Activated CD8-positive, alpha-beta T cell treated with anti-CD3 and anti-CD28 coated beads for 36 hours (primary cell): Measurements from ENCODE around the gene TGFBR1. TPM values are rescaled to one million over a fixed set of nuclear protein-coding genes. Genes with fewer than 3 reads are reported as not detected.
A peak's percentile ranks its signal among the peaks of the same experiment; 100 is the strongest.

ENCODE experiments used
- ATAC-seq: fragments of 200-7000 bp; cut with Tn5 transposase; one replicate; pipeline ENCODE4 v1.10.0; 2021; ENCODE audit warnings: mild to moderate bottlenecking, moderate library complexity
- CTCF ChIA-PET: fragments of 350-600 bp; sonication (Branson Sonifier 250); formaldehyde crosslinking; loops from one replicate; lab custom pipeline; 2021; ENCODE audit warnings: antibody characterized with exemption; lab: Charles Lee
- POLR2A ChIA-PET: fragments of 350-600 bp; sonication (Branson Sonifier 250); formaldehyde crosslinking; loops from one replicate; lab custom pipeline; 2021; ENCODE audit warnings: antibody characterized with exemption; lab: Charles Lee
- DNase-seq: peaks from one replicate; pipeline ENCODE4 v3.0.0-alpha.2; 2020
- H3K27ac Mint-ChIP-seq: one replicate; pipeline ENCODE4 v1.8.0; 2021; ENCODE audit warnings: mild to moderate bottlenecking, mixed read lengths
- H3K27me3 Mint-ChIP-seq: one replicate; pipeline ENCODE4 v1.8.0; 2021; ENCODE audit warnings: mixed read lengths
- H3K36me3 Mint-ChIP-seq: one replicate; pipeline ENCODE4 v1.8.0; 2021; ENCODE audit warnings: low read depth, mixed read lengths
- H3K4me1 Mint-ChIP-seq: one replicate; pipeline ENCODE4 v1.8.0; 2021; ENCODE audit warnings: low read depth, mixed read lengths
- H3K4me3 Mint-ChIP-seq: one replicate; pipeline ENCODE4 v1.8.0; 2021; ENCODE audit warnings: mild to moderate bottlenecking, moderate library complexity, mixed read lengths
- H3K9me3 Mint-ChIP-seq: one replicate; pipeline ENCODE4 v1.8.0; 2021; ENCODE audit warnings: mixed read lengths
- intact Hi-C: fragments of 100-400 bp; cut with micrococcal nuclease; formaldehyde crosslinking; loops from one replicate; pipeline ENCODE4 v1.10.0; 2022
- total RNA-seq, 2 experiments: library from RNA; stranded (reverse); gene quantifications; one replicate each; pipeline ENCODE4 v1.2.3, GENCODE V29; 2021
- TF ChIP-seq, protein P1 (sequence below): fragments of 200-600 bp; IDR thresholded peaks from one replicate; pipeline ENCODE4 v1.8.0; 2022; ENCODE audit warnings: antibody characterized with exemption, mild to moderate bottlenecking

The TGFBR1 gene
- total RNA-seq, 2 experiments from 2014 or later, result 34.3 to 36.5 TPM

DNA sequence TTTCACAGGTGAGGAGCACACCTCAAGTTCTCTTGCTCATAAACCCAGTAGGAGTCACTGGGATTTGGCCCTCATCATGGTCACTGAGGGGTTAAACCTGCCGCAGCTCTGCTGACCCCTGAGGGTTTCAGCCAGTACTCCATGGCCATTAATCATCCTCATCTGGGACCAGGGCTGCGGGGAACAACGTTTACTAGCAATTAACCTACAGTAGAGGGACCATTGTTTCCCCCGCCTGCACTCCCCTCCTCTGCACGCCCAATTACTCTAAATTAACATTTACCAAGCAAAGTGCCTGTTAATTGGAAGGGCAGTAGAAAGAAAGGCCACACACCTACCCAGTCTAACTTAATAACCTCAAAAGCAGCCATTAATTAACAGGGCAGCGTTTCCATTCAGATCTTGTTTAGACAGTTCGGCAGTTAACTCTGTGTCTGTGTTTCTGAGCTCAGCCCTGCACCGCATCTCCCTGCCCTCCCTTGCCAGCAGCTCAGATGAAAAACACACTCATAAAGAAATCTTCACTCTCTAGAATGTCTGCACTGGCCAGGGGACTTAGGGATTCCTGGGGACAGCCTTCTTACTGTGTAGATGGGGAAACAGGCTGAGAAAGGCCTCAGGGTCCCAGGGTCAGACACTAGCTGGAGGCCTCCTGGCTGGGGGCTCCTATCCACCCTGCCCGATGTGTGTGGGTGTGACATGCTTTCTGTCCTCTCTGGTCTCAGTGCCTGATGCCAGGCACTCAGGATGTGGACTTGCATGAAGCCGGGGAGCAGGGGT lies 65.3 kb downstream of the TGFBR1 start:
- POLR2A ChIA-PET, result no interaction called here
- intact Hi-C loops, result no loop called here

DNA sequence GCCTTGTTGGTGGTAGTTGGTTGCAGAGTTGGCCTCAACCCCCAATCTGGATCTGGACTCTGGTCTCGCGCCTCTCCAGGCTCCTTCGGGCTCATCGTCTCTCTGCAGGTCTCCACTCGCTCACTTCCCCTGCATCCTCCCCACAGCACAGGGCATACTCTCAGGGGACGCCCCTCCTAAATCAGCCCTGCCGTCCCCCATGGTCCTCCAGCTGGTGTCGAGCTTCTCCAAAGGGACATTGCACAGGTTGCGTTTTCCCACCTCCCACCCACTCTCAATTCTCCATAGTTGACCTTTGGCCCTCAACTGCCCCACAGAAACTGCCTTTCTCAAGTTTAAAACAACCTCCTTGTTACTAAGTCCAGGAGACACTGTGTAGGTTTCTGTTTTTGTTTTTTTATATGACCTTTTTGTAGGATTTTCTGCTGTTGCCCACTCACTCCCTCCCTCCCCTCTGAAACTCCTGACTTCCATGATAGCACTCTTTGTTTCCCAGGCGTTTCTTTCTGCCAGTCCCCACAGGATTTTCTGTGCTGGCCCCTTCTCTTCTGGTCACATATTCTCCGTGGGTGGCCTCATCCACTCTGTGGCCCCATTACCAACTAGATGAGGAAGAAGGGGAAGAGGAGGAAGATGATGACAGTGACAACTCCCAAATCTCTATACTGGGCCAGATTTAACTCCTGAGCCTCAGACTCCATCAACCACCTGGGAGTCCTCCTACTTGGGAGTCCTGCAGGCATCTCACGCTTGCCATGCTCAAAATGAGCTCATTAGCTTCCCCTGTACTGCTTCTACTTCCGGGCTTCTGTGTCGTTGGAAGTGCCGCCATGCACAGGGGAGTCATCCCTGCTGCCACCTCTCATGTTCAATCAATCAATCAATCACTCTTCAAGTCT lies 66.6 kb downstream of the TGFBR1 start:
- Mint-ChIP-seq H3K4me3 (no peak overlapping the region), H3K4me1 (peaks cover 37% of the 10 kb centered on the region), H3K36me3 (no peaks in the 10 kb centered on the region), H3K9me3 (no peaks in the 10 kb centered on the region), H3K27me3 (no peaks in the 10 kb centered on the region), H3K27ac (no peak overlapping the region)
- ChIA-PET CTCF (interaction anchor here (0.8 to 5.4 kb wide), 6 partner anchors 8 to 95 kb away, joined by 3 to 40 read pairs (median 4); no protein-coding TSS in a partner anchor), POLR2A (interaction anchor here (2.5 kb wide), 1 partner anchor 11 kb away, joined by 10 read pairs; no protein-coding TSS in a partner anchor)
- TF ChIP-seq, protein P1, sequence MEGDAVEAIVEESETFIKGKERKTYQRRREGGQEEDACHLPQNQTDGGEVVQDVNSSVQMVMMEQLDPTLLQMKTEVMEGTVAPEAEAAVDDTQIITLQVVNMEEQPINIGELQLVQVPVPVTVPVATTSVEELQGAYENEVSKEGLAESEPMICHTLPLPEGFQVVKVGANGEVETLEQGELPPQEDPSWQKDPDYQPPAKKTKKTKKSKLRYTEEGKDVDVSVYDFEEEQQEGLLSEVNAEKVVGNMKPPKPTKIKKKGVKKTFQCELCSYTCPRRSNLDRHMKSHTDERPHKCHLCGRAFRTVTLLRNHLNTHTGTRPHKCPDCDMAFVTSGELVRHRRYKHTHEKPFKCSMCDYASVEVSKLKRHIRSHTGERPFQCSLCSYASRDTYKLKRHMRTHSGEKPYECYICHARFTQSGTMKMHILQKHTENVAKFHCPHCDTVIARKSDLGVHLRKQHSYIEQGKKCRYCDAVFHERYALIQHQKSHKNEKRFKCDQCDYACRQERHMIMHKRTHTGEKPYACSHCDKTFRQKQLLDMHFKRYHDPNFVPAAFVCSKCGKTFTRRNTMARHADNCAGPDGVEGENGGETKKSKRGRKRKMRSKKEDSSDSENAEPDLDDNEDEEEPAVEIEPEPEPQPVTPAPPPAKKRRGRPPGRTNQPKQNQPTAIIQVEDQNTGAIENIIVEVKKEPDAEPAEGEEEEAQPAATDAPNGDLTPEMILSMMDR, result no peak
- no peak for ATAC-seq
- intact Hi-C loops, result no loop called here
- no peak for DNase-seq

More for the DNA sequence above, 65.3 kb downstream of the TGFBR1 start:
- Mint-ChIP-seq H3K27ac (no peak overlapping the region), H3K36me3 (no peaks in the 10 kb centered on the region), H3K4me1 (peaks cover 46% of the 10 kb centered on the region), H3K9me3 (no peaks in the 10 kb centered on the region), H3K4me3 (no peak overlapping the region), H3K27me3 (no peaks in the 10 kb centered on the region)
- DNase-seq (no peak), ATAC-seq (no peak)
- TF ChIP-seq, protein P1, result no peak
- CTCF ChIA-PET, result no interaction called here

DNA sequence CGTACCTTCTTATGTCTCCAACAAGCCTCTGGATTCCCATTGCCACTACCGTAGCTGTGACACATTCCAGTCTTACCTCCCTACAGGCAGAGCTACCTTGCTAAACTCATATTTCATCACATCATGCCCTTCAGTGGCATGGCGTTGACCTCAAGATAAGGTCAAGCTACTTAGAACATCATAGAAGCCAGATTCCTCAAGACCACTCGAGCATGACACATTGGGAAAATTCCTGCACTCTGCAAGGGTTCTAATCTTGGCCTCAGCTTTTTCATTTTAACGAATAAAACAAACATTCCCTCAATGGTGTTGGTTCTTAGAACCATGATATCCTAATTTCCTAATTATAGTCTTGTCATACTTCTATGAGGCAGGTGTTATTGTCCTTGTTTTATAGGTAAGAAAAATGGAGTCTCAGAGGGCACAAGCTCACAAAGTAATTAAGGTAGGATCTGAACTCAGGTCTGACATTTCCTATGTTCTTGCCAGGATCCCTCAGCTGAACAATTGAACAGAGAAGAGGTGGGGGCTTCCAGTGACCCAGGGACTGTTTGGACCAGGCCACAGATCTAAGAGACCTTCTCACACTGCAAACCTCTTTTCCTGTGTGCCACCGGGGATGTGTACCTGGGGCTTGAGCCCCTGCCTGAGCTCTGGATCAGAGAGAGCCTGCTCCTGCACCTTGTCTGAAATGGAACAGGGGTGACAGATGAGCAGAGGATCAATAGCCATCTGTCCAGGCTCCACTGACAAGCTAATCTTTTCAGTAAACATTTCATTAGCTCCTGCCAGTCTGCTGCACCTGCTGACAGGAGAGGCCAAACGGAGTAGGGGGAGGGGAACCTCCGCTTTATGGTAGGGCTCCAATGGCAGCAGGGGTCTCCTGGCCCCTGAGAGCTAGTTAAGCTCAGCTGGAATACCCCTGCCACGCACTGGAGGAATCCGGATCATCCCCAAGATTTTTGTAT lies 67.5 kb downstream of the TGFBR1 start:
- TF ChIP-seq, protein P1, result no peak
- no peak for DNase-seq
- no peak for ATAC-seq
- Mint-ChIP-seq H3K4me3 (no peak overlapping the region), H3K4me1 (peaks cover 36% of the 10 kb centered on the region), H3K27ac (no peak overlapping the region), H3K27me3 (no peaks in the 10 kb centered on the region), H3K36me3 (no peaks in the 10 kb centered on the region), H3K9me3 (no peaks in the 10 kb centered on the region)
- CTCF ChIA-PET, result interaction anchor here (0.8 to 5.4 kb wide), 9 partner anchors 9 to 844 kb away, joined by 3 to 40 read pairs (median 3); no protein-coding TSS in a partner anchor
- intact Hi-C loops, result no loop called here
- POLR2A ChIA-PET, result interaction anchor here (1.3 to 2.5 kb wide), 2 partner anchors 8 to 10 kb away, joined by 4 to 10 read pairs; no protein-coding TSS in a partner anchor

DNA sequence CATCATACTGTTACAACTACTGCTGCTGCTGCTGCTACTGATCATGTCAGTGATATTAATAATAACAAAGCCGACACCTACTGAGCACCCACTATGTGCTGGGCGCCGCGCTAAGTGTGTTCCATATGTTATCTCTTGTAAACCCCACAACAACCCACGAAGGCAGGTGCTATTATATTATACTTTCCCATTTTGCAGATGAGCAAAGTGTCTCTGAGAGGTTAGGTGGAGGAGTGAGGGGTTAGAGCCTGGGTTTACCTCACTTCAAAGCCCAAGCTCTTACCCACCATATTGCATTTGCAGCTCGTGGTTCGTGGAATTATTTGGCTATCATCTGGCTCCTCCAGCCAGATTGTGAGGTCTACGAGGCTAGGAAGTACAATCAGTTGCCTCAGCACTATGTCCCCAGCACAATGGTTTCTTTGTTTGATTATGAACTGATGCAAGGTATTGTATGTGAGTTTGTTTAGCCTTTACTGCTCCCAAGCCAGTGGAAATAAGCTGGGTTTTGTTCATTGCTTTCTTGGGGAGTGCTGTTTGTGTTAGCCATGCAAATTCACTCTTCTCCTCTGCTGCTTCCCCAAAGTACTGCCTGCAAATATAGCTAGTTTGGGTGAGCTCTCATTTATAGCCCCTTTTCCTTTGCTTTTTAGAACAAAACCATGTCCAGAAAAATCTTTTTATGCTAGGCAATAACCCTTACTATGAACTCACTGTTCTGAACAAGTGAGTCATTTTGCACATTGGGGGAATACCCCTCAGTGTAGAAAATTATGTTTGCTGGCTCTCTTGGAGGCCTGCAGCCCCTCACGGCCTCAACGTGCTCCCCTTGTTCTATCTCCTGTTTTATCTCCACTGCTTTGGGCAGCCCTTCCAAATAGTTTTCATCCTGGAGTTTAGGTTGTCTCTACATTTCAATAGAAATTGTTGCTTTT lies 68.9 kb downstream of the TGFBR1 start:
- Mint-ChIP-seq H3K4me3 (no peak overlapping the region), H3K36me3 (no peaks in the 10 kb centered on the region), H3K4me1 (peaks cover 30% of the 10 kb centered on the region), H3K9me3 (no peaks in the 10 kb centered on the region), H3K27ac (peak overlapping the region; percentile 50), H3K27me3 (no peaks in the 10 kb centered on the region)
- ChIA-PET POLR2A (interaction anchor here (1.3 to 2.5 kb wide), 2 partner anchors 8 to 9 kb away, joined by 4 to 10 read pairs; no protein-coding TSS in a partner anchor), CTCF (interaction anchor here (1.2 to 5.4 kb wide), 5 partner anchors 10 to 843 kb away, joined by 3 to 40 read pairs (median 4); no protein-coding TSS in a partner anchor)
- peak; percentile 83 for ATAC-seq
- peak; percentile 32 for DNase-seq
- intact Hi-C loops, result no loop called here
- TF ChIP-seq, protein P1, result no peak
